ENCODE data around the gene GABRQ.
"Not testable (repeated sequence)": the region's sequence is repeated elsewhere in the genome, so short reads cannot be mapped to it uniquely, and the experiment has no call there.

DNA sequence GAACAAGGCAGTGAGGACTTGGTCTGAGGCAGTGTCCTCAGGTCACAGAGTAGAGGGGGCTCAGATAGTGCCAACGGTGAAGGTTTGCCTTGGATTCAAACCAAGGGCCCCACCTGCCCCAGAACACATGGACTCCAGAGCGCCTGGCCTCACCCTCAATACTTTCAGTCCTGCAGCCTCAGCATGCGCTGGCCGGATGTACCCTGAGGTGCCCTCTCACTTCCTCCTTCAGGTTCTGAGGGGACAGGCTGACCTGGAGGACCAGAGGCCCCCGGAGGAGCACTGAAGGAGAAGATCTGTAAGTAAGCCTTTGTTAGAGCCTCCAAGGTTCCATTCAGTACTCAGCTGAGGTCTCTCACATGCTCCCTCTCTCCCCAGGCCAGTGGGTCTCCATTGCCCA is 62.7 kb downstream of the GABRQ start:
- not testable (repeated sequence) for TF ChIP-seq POLR2A (IDR thresholded peaks at IDR 0.05; ENCODE audit: low read length); GATA1 (IDR thresholded peaks at IDR 0.05; ENCODE audit: low read depth, low read length)
